OCI-LY1 (cell line): ENCODE data around the gene ESRRA.

ENCODE experiments used
- H2AFZ ChIP-seq: fragments of 200-600 bp; sonication (generic), shearing (Covaris generic); 2 replicates; pipeline ENCODE4 v1.6.0; 2014; ENCODE audit warnings: antibody characterized with exemption, mild to moderate bottlenecking, low read length
- H3F3A ChIP-seq: fragments of 200-600 bp; sonication (generic), shearing (Covaris generic); 2 replicates; pipeline ENCODE4 v1.6.0; 2014; ENCODE audit warnings: mild to moderate bottlenecking, antibody characterized with exemption, low read length, moderate library complexity; ENCODE audit not compliant: insufficient read depth
- H3K27ac ChIP-seq: fragments of 200-600 bp; sonication (generic); 2 replicates; pipeline ENCODE4 v1.5.1; 2014; ENCODE audit warnings: low read length, mixed run types, mild to moderate bottlenecking, low read depth; ENCODE audit not compliant: poor library complexity, severe bottlenecking
- H3K27me3 ChIP-seq: fragments of 200-600 bp; sonication (generic); 2 replicates; pipeline ENCODE4 v1.6.0; 2014; ENCODE audit warnings: antibody characterized with exemption, mild to moderate bottlenecking, low read length, moderate library complexity; ENCODE audit not compliant: insufficient read depth
- H3K36me3 ChIP-seq: fragments of 200-600 bp; sonication (generic); 2 replicates; pipeline ENCODE4 v1.6.1; 2014; ENCODE audit warnings: mild to moderate bottlenecking, antibody characterized with exemption, low read length, moderate library complexity, mixed read lengths; ENCODE audit not compliant: insufficient read depth
- H3K4me1 ChIP-seq: fragments of 200-600 bp; sonication (generic); 2 replicates; pipeline ENCODE4 v1.5.1; 2014; ENCODE audit warnings: mild to moderate bottlenecking, low read length, moderate library complexity; ENCODE audit not compliant: insufficient read depth, severe bottlenecking
- H3K4me2 ChIP-seq: fragments of 200-600 bp; sonication (generic), shearing (Covaris generic); 2 replicates; pipeline ENCODE4 v1.6.1; 2014; ENCODE audit warnings: low read length
- H3K4me3 ChIP-seq: fragments of 200-600 bp; sonication (generic); 2 replicates; pipeline ENCODE4 v1.5.1; 2014; ENCODE audit warnings: low read length, low read depth, mild to moderate bottlenecking, mixed read lengths; ENCODE audit not compliant: poor library complexity, severe bottlenecking
- H3K79me2 ChIP-seq: fragments of 200-600 bp; shearing (Covaris generic); 2 replicates; pipeline ENCODE4 v1.6.1; 2016; ENCODE audit warnings: mixed run types, low read length, mixed read lengths; ENCODE audit not compliant: insufficient read depth
- H3K9ac ChIP-seq: fragments of 200-600 bp; sonication (generic), shearing (Covaris generic); 2 replicates; pipeline ENCODE4 v1.6.1; 2014; ENCODE audit warnings: mild to moderate bottlenecking, low read length, mixed read lengths
- H3K9me2 ChIP-seq: fragments of 200-600 bp; sonication (generic), shearing (Covaris generic); 2 replicates; pipeline ENCODE4 v1.6.1; 2014; ENCODE audit warnings: low read depth, mild to moderate bottlenecking, low read length, mixed read lengths
- H3K9me3 ChIP-seq: fragments of 200-600 bp; shearing (Covaris generic); 2 replicates; pipeline ENCODE4 v1.6.1; 2014; ENCODE audit warnings: low read length, mixed read lengths
- H4K20me1 ChIP-seq: fragments of 200-600 bp; sonication (generic), shearing (Covaris generic); 2 replicates; pipeline ENCODE4 v1.6.0; 2016; ENCODE audit warnings: mild to moderate bottlenecking, low read length; ENCODE audit not compliant: insufficient read depth
- EZH2 ChIP-seq: fragments of 200-600 bp; sonication (generic), shearing (Covaris generic); IDR thresholded peaks from 2 replicates; pipeline ENCODE4 v1.8.0; 2017; ENCODE audit warnings: borderline replicate concordance, mixed run types, mild to moderate bottlenecking, antibody characterized with exemption, low read length, moderate library complexity, mixed read lengths
- TF ChIP-seq, protein P1 (sequence below): fragments of 200-600 bp; sonication (generic), shearing (Covaris generic); IDR thresholded peaks from 2 replicates; pipeline ENCODE4 v1.5.1; 2017; ENCODE audit warnings: mild to moderate bottlenecking, antibody characterized with exemption, low read length, moderate library complexity, mixed read lengths

ESRRA gene

DNA sequence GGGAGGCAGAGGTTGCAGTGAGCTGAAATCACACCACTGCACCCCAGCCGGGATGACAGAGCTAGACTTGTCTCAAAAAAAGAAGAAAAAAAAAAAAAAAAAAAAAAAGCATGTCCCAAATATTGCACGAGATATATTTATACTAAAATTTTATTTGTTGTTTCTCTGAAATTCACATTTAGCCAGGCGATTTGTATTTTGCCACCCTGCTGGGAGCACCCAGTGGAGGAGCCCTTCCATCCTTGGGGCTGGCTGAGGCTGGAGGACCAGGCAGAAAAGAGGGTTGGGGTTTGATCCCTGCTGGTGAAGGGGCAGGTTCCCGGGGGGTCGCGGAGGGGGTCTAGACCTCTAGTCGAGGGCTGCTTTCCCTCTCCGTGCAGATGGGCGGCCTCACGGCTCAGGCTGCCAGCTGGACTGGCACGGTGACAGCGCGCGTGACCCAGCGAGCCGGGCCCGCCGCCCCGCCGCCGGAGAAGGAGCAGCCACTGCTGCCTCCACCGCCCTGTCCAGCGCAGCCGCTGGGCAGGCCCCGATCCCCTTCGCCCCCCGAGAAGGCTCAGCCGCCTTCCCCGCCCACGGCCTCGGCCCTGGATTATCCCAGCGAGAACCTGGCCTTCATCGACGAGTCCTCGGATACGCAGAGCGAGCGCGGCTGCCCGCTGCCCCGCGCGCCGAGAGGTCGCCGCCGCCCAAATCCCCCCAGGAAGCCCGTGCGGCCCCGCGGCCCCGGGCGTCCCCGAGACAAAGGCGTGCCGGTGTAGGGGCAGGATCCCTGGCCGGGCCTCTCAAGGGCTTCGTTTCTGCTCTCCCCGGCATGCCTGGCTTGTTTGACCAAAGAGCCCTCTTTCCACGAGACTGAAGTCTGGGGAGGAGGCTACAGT, 6.1 kb upstream of the ESRRA start:
- TF ChIP-seq, protein P1, sequence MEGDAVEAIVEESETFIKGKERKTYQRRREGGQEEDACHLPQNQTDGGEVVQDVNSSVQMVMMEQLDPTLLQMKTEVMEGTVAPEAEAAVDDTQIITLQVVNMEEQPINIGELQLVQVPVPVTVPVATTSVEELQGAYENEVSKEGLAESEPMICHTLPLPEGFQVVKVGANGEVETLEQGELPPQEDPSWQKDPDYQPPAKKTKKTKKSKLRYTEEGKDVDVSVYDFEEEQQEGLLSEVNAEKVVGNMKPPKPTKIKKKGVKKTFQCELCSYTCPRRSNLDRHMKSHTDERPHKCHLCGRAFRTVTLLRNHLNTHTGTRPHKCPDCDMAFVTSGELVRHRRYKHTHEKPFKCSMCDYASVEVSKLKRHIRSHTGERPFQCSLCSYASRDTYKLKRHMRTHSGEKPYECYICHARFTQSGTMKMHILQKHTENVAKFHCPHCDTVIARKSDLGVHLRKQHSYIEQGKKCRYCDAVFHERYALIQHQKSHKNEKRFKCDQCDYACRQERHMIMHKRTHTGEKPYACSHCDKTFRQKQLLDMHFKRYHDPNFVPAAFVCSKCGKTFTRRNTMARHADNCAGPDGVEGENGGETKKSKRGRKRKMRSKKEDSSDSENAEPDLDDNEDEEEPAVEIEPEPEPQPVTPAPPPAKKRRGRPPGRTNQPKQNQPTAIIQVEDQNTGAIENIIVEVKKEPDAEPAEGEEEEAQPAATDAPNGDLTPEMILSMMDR = no peak
- no peak for TF ChIP-seq EZH2
- Histone ChIP-seq H3K27ac (no peak overlapping the region), H4K20me1 (no peaks in the 10 kb centered on the region)

DNA sequence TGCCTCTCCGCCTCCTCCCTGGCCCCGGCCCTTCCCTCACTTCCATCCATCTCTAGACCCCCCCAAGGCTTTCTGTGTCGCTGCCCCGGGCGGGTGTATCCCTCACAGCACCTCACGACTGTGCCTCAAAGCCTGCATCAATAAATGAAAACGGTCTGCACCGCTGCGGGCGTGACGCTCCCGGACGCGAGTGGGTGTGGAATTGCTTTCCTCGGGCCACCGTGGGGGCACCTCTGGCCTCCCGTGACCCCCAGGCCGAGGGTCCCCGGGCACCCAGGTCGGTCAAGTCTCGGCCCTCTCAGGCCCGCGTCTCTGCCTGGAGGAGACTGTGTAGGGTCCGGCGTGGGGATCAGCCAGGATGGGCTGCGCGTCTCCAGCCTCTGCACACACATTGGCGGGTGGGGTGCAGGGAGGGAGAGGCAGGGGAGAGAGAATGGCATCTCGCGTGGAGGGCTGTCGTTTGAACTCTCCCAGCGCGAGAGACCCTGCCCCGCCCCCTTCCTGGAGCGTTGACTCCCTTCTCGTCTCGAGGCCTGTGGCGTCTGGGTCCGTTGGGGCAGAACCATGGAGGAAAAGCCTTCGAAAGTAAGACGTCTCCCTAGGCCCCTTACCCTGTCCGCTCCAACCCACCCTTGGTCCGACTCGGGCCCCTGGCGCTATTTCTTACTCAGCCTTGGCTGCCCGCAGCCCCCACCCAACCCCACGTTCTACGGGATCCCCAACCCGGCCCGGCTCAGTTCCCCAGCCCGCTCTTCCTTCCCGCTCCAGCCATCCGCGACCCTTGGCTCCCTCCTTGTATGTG, 5.3 kb upstream of the ESRRA start, which contains the start of gene CATSPERZ:
Gene CATSPERZ, plus strand, starts transcription at position 512 of the 802 bp plus-strand sequence. Its CDS starts 53 bp downstream, at position 565.
- Histone ChIP-seq H3K4me1 (peaks cover 14% of the 10 kb centered on the region), H3K4me3 (no peak within 1 kb of the TSS), H3K27me3 (no peaks in the 10 kb centered on the region; the same call in 1 of the 2 replicates), H3K9me3 (no peaks in the 10 kb centered on the region), H3K36me3 (no peaks in the 10 kb centered on the region), H3K27ac (no peak within 1 kb of the TSS), H4K20me1 (no peaks in the 10 kb centered on the region), H3K79me2 (no peaks in the 10 kb centered on the region), H3F3A (no peaks in the 10 kb centered on the region), H2AFZ (no peak within 1 kb of the TSS), H3K9me2 (no peaks in the 10 kb centered on the region), H3K9ac (no peak within 1 kb of the TSS), H3K4me2 (peak within 1 kb of the TSS; percentile 1; the same call in 1 of the 2 replicates)
- no peak for TF ChIP-seq EZH2
- TF ChIP-seq, protein P1 = no peak

More for the DNA sequence above, 6.1 kb upstream of the ESRRA start:
- Histone ChIP-seq H3K9ac (no peak overlapping the region), H3K4me3 (no peak overlapping the region), H3K9me3 (no peaks in the 10 kb centered on the region), H3K79me2 (no peaks in the 10 kb centered on the region), H3K36me3 (no peaks in the 10 kb centered on the region), H3K4me2 (no peak overlapping the region), H3K4me1 (peaks cover 14% of the 10 kb centered on the region), H3F3A (no peaks in the 10 kb centered on the region), H2AFZ (no peak overlapping the region), H3K27me3 (no peaks in the 10 kb centered on the region; the same call in 1 of the 2 replicates), H3K9me2 (no peaks in the 10 kb centered on the region)

DNA sequence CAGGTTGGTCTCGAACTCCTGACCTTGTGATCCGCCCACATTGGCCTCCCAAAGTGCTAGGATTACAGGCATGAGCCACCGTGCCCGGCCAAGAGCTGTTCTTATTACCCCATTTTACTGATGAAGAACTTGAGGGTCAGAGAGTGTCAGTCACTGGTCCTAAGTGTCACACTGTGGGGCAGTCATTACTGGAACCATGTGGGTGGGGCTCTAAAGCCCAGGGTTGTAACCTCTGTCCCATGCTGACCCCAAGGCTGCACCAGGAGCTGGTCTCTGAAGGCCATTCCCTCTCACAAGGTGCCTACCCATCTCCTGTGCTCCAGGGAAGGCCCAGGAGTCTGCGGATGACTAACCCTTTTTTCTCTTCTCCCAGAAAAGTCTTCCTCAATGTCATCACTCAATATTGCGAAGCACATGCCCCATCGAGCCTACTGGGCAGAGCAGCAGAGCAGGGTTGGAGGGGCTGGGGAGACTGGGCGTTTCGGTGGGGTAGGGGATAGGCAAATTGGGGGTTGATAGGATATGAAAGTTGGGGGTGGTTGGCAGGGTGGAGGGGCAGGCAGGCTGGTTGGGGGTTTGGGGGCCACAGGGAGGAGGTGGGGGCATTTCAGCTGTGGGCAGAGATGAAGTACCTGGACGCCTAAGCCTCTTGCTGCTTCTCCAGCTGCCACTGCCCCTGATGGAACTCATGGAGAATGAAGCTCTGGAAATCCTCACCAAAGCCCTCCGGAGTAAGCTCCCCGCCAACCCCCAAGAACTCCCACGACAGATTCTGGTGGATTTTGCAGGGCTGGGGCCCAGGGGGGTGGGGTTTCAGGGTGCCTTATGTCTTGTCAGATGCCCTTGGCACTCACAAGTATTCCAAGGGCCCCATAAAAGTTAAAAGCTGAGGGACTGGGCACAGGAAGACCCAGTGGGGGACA, 2.0 kb upstream of the ESRRA start:
- Histone ChIP-seq H3K4me1 (peaks cover 27% of the 10 kb centered on the region), H2AFZ (no peak overlapping the region)

More for the DNA sequence above, 2.0 kb upstream of the ESRRA start:
- H3K27ac ChIP-seq = no peak overlapping the region
- peak overlapping the region; percentile 82 for H3K4me2 ChIP-seq
- no peaks in the 10 kb centered on the region for H3K9me3 ChIP-seq
- H3K9me2 ChIP-seq = no peaks in the 10 kb centered on the region
- no peaks in the 10 kb centered on the region; the same call in 1 of the 2 replicates for H3K27me3 ChIP-seq
- TF ChIP-seq, protein P1 = no peak
- TF ChIP-seq EZH2 = no peak
- no peak overlapping the region; the same call in 1 of the 2 replicates for H3K9ac ChIP-seq
- H3K79me2 ChIP-seq = peaks cover 10% of the 10 kb centered on the region
- peaks cover 9% of the 10 kb centered on the region; the same call in 1 of the 2 replicates for H3K36me3 ChIP-seq
- H4K20me1 ChIP-seq = no peaks in the 10 kb centered on the region
- peak overlapping the region; percentile 77 for H3K4me3 ChIP-seq
- no peaks in the 10 kb centered on the region for H3F3A ChIP-seq
